Activated CD4-positive, alpha-beta T cell treated with anti-CD3 and anti-CD28 coated beads, Interleukin-2, amount 50 U/mL, for 1 hour (primary cell): ENCODE measurements around the gene XDH.

Source experiments
- DNase-seq: peaks from one replicate; pipeline ENCODE4 v3.0.0-alpha.2; 2020

XDH gene

DNA sequence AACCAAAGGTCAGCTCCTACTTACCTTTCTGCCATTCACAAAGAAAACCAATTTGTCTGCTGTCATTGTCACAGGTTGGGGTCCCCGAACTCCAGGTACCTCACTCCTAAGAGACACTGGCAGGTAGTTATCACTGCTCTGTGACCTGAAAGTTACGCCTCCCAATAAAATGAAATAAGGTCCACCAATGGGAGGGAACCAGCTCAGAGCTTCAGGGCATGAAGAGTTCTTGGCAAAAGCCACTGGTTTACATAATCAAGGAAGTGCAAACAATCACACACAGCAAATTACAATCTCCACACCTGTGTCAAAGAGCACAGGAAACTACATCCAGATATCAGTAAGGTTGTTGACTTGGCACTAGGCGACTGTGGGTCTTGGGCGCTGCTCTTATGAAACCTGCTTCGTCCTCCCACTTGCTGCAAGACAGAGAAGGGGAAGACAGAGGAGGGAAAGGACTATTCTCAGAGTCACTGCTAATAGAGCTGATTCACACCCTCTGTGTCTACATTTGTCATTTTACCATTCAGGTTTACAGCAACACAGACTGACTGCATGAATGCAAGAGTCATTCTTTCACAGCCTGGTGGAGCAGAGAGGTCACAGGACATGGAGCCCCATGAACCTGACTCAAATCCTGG, at the start of gene XDH:
Gene XDH (minus strand): TSS at position 142 of the 641 bp plus-strand sequence. CDS start 76 bp downstream, at position 66.
- DNase-seq: no peak

DNA sequence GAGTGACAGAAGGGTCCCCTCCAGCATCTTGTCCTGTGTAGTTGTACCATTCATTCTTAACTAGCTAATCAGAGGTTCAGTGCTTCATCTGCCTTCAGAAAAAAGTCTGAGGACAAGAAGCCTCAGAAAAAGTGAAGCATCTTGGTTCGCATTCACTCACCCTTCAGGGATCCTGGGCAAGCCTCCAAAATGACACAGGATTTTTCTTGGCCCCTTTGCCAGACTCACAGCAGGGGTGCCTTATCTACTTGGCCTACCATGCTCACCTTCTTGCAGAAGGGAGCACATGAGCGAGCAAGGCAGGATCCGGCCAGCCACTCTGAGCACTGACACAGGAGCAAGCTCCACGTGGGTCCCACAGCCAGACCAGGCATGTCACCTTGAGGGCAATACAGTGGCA, 43.1 kb upstream of the XDH start:
- no peak for DNase-seq

DNA sequence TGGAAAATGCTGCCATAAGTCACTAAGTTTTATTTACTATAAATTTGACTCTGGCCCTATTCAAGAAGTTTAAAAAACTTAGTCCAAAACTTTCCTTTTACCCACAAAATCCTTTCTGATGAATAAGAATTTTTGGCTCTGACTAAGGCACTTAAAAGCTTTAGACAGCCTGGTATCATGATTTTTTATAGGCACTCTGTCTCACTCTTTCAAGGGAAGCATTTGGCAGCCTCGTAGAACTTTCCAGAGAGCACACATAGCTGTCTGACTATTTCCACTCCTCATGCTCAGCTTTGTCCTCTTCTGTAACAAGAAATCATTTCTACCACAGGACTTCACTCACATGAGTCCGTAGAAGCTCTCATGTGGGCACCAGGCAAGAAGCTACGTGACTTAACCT, 32.3 kb upstream of the XDH start:
- DNase-seq: no peak

DNA sequence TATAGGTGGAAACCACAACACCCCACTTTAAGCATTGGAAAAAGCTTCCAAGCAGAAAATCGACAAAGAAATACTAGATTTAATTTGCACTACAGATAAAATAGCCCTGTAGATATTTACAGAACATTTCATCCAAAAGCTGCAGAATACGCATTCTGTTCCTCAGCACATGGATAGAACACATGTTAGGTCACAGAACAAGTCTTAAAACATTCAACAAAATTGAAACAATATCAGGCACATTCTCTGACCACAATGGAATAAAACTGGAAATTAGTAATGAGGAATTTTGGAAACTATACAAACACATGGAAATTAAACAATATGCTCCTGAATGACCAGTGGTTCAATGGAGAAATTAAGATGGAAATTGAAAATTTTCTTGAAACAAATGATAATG, 27.8 kb upstream of the XDH start:
- DNase-seq: no peak

DNA sequence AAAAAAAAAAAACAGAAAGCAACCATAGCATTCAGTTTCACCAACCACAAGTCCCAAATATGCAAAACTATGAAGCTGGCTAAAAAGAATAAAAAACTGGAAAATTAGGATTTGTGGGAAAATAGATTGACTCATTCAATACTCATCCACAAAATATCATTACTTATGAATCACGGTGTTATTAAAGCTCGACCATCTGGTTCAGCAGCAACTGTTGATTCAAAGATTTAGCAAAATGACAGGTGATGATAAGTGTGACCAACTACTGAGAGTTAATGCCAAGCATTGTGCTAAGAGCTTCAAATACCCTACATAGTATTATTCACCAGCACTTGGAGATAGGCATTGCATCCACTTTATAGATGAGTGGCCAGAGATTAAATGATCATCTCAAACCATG, 26.2 kb upstream of the XDH start:
- no peak for DNase-seq

DNA sequence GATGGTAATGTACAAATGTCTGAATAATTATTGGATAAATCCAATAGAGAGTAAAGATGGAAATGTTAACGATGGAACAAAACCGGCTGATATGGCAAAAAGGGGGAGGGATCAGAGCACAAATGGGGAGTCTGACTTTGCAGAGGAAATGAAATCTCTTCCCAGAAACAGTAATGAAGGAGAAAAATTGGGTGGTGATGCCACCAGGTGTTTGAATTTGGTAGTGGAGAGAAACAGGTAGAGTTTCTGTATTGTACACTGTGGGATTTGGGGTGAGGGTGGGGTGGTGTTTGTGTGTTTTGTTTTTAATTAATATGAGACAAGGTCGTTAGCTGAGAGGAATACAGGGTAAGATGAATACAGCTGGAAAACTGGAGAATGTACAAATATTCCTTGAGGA, 20.4 kb upstream of the XDH start:
- no peak for DNase-seq

DNA sequence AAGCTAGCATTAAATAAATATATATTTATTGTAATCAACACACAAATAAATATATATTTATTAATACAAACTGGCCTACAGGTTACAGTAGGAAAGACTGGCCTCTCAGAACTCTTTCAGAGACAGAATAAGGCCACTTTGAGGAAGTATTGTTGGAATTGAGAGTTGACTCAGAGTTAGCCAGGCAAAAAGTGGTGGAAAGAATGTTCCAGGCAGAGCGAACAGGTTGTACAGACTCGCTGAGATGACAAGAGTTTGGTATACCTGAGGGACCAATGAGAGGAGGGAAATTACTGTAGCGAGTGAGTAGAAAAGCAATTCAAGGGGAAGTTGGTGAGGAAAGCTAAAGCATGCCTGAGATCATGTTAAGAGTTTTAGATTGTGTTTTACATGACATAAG, 19.0 kb upstream of the XDH start:
- DNase-seq: no peak

DNA sequence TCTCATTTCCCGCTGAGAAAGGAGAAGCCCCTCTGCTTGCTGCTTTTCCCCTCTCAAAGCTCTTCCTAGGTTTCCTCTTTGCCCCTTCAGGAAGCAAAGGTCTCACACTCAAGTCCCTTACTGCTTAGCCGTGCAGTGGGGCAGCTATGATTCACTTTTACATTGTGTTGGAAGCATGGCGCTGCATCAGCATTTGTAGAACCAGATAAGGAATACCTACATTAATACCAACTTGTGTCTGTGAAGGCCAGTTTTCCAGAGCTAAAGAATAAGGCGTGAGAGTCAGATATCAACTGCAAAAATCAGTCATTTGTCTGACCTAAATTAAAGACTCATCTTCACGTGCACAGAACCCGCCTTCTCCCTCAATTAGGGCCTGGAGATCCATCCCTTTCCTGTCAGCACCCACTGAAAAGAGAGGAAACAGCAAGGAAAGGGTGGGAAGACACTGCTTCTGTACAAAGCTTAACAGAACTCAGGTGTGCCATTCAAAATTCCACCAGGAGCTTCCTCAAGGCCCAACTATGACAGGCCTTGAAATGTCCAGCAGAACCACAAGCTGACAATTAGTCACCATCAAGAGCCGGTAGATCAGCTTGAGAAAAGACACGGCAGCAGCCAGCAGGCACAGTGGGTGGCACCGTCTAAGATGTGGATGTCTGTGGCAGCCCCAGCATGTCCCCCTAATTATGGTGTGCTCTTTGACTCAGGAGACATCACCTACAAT, 16.1 kb upstream of the XDH start:
- DNase-seq: no peak

DNA sequence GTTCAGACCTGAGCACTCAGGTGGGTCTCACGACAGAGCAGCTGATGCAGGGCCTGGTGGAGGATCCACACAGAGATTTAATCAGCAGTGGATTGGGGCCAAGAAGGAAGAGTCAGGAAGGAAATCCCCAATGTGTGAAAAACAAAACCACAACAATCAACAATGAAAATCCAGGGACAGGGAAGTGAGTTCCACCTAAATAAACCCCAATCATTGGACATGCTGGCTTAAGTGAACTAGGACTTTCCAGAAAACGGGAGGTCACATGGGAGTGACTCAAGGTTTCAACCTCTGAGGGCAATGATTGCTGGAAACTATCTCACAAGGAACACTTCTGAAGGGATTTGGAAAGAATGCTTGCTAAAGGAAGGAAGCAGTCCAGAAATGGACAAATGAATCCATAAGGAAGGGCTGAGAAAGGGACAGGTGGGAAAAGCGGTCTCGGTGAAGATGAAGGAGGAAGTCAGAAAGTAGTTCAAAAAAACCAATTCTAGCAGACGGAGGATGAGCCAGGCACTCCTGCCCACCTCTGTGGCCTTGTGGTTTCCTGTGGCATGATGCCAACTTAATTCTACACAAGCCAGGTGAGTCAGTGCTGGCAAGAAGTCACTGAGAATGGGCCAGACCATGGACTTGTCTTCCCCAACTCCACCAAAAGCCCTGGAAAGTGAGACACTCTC, 15.4 kb upstream of the XDH start:
- peak; percentile 12 for DNase-seq

DNA sequence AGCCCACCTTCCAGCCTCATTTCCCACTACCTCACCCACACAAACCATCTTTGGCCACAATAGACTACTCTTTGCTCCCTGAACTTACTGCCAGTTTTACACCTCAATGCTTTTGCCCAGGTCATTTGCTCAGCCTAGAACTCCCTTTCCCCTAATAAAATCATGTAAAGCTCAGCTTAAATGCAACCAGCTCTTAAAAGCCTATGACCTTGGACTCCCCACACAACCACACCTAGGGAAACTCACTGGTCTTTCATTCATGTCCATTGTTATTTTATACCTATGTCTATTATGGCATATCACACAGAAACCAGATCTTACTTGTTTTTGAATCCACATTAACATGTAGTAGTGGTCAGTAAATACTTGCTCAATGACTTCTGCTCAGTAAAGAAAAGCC, 14.5 kb upstream of the XDH start:
- DNase-seq: no peak

DNA sequence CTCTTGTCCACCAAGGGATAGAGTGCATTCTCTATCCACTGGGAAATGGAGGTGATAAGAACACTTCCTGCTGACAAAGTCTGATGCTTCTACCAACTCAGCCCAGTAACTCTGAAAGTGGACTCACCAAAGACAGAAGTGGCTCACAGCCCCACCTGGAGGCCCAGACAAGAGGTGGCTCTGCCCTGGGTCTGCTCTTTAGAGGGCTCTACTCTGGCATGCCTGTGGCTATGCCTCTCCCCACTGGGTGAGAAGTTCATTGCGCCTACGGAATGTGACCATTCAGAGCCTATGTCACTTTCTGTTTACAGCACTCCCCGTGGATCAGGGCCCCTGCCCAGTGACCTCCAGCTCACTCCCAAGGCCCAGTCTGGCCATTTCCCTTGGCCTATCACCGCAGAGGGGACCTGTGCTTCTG, 13.5 kb upstream of the XDH start:
- no peak for DNase-seq

DNA sequence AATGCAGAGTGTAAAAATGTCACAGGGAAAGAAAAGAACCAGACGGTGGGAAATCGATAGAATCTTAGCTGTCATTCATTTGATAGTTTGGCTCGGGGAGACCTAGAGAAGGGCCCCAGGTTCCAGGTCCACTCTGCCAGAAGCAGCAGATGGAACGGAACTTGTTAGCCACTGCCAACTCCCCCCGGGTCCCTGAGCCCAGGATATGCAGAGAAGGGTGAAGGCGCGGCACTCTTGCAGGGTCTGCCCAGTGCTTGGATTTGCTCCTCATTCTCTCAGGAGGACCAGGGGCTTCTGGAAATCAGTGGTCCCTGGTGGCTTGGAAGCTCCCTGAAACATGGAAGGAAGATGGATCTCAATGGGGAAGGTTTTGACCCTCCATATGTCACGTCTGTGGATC, 11.6 kb upstream of the XDH start:
- no peak for DNase-seq

DNA sequence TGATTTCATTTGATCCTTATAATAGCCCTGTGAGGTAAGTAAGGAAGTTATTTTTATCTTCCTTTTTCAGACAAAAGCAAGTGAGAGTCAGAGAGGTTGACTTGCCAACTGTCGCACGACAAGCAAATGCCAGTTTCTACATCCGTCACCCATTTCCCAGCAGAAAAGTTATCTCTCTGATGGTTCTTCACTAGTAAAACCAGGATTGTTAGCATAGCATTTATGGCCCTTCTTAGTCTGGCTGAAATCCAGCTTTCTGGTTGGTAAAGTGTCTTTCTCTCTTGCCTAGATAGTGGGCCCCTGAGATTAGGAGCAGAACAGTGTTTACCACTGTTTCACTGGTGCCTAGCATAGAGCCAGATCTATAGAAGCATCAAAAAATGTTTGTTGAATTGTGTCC, 7.1 kb upstream of the XDH start:
- DNase-seq: no peak

DNA sequence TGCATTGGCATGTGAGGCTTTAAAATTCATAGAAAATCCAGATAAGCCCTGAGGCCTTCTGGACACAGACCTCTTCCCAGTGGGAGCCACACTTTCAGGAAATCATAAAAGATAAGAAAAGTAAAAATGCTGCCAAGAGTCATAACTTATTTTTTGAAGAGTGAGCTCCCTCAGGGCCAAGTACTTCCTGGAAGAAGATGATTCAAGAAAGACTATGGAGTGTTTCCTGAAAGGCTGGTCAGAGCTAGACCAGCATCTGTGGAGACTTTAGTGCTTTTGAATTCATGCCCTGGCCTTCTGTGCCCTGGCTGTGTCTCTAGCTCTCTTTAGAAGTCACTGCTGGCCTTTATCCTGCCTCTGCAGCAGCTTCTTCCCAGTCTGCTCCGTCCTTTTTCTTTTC, 6.4 kb upstream of the XDH start:
- no peak for DNase-seq

DNA sequence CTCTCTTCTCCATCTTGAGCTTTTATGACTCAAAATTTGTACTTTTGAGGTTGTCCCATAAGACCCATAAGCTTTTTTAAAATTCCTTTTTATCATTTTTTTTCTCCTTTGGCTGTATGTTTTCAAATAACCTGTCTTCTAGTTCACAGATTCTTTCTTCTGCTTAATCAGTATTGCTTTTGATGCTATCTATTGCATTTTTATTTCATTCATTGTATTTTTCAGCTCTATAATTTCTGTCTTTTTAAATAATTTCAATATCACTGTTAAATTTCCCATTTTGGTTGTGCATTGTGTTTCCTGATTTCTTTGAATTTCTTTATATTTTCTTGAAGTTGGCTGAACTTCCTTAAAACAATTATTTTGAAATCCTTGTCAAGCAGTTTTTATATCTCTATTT, 4.8 kb upstream of the XDH start:
- DNase-seq: no peak

DNA sequence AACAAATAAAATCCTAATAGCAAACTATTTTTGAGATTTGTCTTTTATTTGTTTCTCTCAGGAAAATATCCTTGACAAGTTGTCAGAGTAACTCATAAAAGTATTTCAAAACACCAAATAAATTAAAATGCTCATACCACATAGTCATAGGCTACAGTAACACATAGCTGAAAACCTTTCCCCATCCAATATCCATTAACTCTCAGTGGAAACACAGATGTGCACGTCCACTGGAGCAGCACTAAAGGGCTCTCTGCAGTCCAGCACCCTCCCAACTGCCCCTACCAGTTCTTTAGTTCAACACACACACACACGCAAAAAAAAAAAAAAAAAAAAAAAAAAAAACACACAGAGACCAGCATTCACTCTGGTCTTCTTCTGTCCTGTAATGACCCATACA, 879 bp upstream of the XDH start:
- DNase-seq: no peak

DNA sequence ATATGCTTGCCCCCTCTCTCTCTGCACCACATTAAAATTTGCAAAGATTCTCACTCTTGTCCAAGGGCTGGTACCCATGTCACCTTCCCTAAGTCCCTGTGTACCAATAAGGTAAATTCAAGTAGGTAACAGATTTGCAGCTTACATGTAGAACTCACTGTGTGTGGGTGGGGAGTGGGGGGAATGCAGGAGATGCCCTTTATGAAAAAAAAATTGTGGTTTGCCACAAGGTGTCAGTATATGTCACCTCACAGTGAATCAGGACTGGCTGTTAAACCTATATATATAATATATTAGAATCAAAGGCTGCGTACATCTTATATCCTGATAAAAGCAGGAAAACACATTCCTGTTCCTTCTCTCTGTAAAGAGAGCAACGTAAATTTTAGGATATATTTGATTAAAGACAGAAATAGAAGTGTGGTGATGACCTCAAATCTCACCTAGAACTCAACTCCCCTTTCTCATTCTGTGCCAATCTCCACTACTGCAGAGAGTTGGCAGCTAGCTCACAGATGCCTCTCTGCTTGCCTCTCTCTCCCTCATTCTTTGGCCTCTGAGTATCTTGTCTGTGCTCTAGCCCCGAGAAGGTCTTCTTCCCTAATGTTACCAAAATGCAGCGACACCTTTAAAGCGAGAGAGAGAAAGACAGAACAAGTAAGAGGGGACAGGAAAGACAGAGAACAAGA, 536 bp downstream of the XDH start:
- DNase-seq: no peak

DNA sequence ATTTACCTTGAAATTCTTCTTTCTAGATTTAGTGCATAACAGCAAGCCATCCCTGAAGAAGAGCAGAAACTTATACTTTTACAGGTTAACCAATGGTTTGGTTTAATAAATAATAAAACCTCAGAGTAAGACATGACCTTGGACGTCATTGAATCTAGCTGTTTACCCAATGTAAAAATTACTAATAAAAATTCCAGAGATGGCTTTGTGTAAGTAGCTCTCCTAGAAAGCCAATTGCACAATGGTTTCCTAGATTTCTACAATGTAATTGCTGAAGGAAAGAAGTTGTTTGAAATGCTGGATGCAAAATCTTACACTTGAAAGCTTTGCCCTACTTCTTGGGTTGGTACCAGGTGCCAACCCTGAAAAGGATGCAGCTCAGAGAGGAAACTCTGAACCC, 1.5 kb downstream of the XDH start:
- no peak for DNase-seq

DNA sequence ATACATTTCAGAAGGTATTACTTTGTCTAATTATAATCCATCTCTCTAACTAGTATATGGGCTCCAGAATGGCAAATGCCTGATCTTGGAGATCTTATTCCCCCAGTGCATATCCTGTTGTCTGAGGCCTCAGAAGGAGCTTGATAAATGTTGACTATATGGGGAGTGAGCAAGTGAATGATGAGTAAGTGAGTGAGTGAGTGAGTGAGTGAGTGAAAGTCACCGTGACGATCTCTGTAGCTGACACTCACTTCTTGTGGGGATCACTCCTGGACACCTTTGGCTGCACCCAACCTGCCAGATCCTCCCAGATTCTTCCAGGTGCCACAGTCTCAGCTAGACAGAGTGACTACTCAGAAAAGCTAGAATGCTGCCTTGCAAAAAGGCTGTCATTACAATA, 2.8 kb downstream of the XDH start:
- DNase-seq: no peak

DNA sequence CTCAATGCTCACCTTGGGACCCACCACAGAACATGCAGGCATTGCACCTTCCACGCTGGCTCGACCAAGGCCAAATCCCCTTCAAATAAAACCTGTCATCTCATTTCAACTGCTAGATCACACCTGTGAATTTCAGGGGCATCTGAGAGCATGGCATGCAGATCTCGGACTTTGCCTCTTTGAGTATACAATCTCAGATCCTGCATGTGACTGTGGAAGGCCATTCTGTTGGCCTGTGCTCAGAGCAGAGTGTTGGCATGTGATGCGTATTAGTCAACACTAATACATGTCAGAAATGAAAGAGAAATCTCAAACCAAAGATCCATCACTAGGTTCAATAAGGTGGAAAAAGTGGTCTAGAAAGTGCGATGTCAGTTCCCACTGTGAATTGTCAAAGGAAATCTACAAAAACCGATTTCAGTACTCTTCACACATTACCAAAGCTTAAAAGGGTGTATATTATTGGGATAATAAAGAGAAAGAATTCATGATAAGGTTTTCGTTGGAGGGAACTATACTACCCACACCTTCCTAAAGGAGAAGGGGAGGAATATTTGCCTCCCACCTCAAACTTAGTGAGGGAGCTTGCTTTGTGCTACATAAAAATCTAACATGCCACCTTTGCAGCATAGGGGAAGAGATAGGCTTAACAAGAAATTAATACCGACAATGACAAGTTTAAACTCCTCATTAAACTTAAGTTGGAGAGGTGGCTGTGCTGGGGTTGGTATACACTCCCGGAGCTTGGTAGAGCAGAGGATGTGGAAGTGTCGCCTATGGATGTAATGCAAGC, 7.8 kb downstream of the XDH start:
- no peak for DNase-seq

DNA sequence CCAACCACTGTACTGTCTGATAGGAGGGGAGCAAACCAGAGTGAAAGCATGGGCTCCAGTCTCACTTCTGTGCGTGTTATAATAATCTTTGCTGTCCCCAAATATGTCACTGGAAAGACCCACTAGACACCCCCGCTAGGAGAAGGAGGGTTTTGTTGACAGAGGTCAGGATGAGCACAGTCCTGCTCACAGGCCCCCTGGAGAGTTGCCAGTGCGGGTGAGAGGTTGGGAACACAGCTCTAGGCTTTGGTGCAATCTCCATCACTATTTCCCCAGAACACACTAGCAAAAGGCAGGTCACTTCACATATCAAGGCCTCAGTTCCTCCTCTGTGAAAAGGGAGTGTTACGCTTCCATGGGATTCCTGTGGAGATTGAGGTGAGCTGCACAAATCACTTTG, 9.7 kb downstream of the XDH start:
- no peak for DNase-seq

DNA sequence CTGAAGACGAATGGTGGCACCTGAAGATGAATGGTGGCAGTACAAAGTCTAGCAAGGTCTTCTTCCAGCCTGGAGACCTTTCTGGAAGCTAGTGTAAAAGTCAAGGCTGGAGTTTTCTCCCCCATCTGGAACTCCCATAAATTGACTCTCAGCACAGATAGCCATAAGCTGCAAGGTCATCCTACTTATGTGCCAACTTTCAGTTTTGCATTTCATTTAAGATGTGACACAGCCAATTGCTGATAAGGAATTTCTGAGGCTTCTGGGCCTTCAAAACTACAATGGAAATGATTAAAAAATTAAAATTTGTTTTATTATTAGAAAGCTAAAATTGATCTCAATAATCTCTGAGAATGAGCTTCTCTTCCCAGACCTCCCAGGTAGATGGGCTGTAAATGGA, 10.2 kb downstream of the XDH start:
- no peak for DNase-seq

DNA sequence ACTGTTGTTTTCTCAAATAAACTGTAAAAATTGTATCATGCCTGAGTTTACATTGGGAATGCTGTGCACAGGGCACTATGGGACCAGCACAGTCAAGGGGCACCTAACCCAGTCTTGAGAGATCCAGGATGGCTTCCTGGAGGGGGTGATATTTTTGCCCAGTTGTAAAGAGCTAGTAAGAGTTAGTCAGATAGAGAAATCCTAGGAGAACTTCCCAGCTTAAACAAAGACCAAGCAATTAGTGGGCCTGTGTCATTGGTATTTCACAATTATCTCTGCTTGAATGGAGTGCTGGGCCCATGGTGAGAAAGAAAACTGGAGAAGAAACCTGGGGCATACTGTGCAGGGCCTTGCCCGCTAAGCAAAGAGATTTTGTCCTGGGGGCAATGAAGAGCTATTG, 12.2 kb downstream of the XDH start:
- DNase-seq: no peak
